Measurements from ENCODE around the gene NPAS3.

NPAS3 gene

GRCh38 chr14:33717866-33718265, 779.2 kb downstream of the NPAS3 start:
- DNase-seq (ENCODE audit: extremely low read depth in 1 of 2, low read depth in 1 of 2): no peak

- DNase-seq (ENCODE audit: extremely low read depth in 1 of 2, low read depth in 1 of 2): no peak
These were observed 781.7 kb downstream of the NPAS3 start for GRCh38 chr14:33720284-33720787.

- DNase-seq (ENCODE audit: extremely low read depth in 1 of 2, low read depth in 1 of 2): no peak
These were observed 788.0 kb downstream of the NPAS3 start for GRCh38 chr14:33726685-33727084.

- DNase-seq (ENCODE audit: extremely low read depth in 1 of 2, low read depth in 1 of 2): no peak
These were observed 788.9 kb downstream of the NPAS3 start for GRCh38 chr14:33727606-33728005.

- DNase-seq (ENCODE audit: extremely low read depth in 1 of 2, low read depth in 1 of 2): no peak
These were observed 789.4 kb downstream of the NPAS3 start for GRCh38 chr14:33728010-33728498.

- DNase-seq (ENCODE audit: extremely low read depth in 1 of 2, low read depth in 1 of 2): no peak
These were observed 791.5 kb downstream of the NPAS3 start for GRCh38 chr14:33730156-33730555.

GRCh38 chr14:33732175-33732574, 793.5 kb downstream of the NPAS3 start:
- DNase-seq (ENCODE audit: extremely low read depth in 1 of 2, low read depth in 1 of 2): no peak

GRCh38 chr14:33733310-33733709, 794.6 kb downstream of the NPAS3 start:
- no peak for DNase-seq (ENCODE audit: extremely low read depth in 1 of 2, low read depth in 1 of 2)

- no peak for DNase-seq (ENCODE audit: extremely low read depth in 1 of 2, low read depth in 1 of 2)
These were observed 795.0 kb downstream of the NPAS3 start for GRCh38 chr14:33733721-33734120.

GRCh38 chr14:33734387-33734786, 795.7 kb downstream of the NPAS3 start:
- no peak for DNase-seq (ENCODE audit: extremely low read depth in 1 of 2, low read depth in 1 of 2)

- no peak for DNase-seq (ENCODE audit: extremely low read depth in 1 of 2, low read depth in 1 of 2)
These were observed 797.7 kb downstream of the NPAS3 start for GRCh38 chr14:33736299-33736825.

- DNase-seq (ENCODE audit: extremely low read depth in 1 of 2, low read depth in 1 of 2): no peak
These were observed 798.3 kb downstream of the NPAS3 start for GRCh38 chr14:33736979-33737378.

- no peak for DNase-seq (ENCODE audit: extremely low read depth in 1 of 2, low read depth in 1 of 2)
These were observed 798.8 kb downstream of the NPAS3 start for GRCh38 chr14:33737446-33737845.

GRCh38 chr14:33738029-33738428, 799.4 kb downstream of the NPAS3 start:
- DNase-seq (ENCODE audit: extremely low read depth in 1 of 2, low read depth in 1 of 2): no peak

- no peak for DNase-seq (ENCODE audit: extremely low read depth in 1 of 2, low read depth in 1 of 2)
These were observed 799.8 kb downstream of the NPAS3 start for GRCh38 chr14:33738491-33738890.

GRCh38 chr14:33740531-33740930, 801.9 kb downstream of the NPAS3 start:
- DNase-seq (ENCODE audit: extremely low read depth in 1 of 2, low read depth in 1 of 2): no peak

- no peak for DNase-seq (ENCODE audit: extremely low read depth in 1 of 2, low read depth in 1 of 2)
These were observed 803.5 kb downstream of the NPAS3 start for GRCh38 chr14:33742166-33742565.

GRCh38 chr14:33745163-33745562, 806.5 kb downstream of the NPAS3 start:
- DNase-seq (ENCODE audit: extremely low read depth in 1 of 2, low read depth in 1 of 2): no peak

GRCh38 chr14:33747749-33748148, 809.1 kb downstream of the NPAS3 start:
- DNase-seq (ENCODE audit: extremely low read depth in 1 of 2, low read depth in 1 of 2): no peak

GRCh38 chr14:33754261-33754660, 815.6 kb downstream of the NPAS3 start:
- no peak for DNase-seq (ENCODE audit: extremely low read depth in 1 of 2, low read depth in 1 of 2)

- no peak for DNase-seq (ENCODE audit: extremely low read depth in 1 of 2, low read depth in 1 of 2)
These were observed 816.7 kb downstream of the NPAS3 start for GRCh38 chr14:33755358-33755757.

GRCh38 chr14:33756833-33757232, 818.2 kb downstream of the NPAS3 start:
- no peak for DNase-seq (ENCODE audit: extremely low read depth in 1 of 2, low read depth in 1 of 2)

GRCh38 chr14:33758547-33758946, 819.9 kb downstream of the NPAS3 start:
- no peak for DNase-seq (ENCODE audit: extremely low read depth in 1 of 2, low read depth in 1 of 2)

Measured in stimulated activated CD8-positive, alpha-beta memory T cell treated with anti-CD3 and anti-CD28 coated beads, Interleukin-7, amount 100 ng/mL, for 48 hours (primary cell).